Uterus (tissue), 4 donors: Measurements from ENCODE around the gene NXT2. TPM values are rescaled to one million over a fixed set of nuclear protein-coding genes. Genes with fewer than 3 reads are reported as not detected.
"Not testable (repeated sequence)": the region's sequence is repeated elsewhere in the genome, so short reads cannot be mapped to it uniquely, and the experiment has no call there.

ENCODE experiments used
- DNase-seq, 2 donors: peaks; one replicate each; pipeline ENCODE4 v3.0.0-alpha.2; 2019 to 2020
- H3K27ac ChIP-seq, 2 donors: fragments of 200-600 bp; sonication (generic); 1 replicate in 1 of 2; 2 replicates in 1 of 2; pipeline ENCODE4 v1.5.1; 2016 to 2018
- H3K27me3 ChIP-seq, 2 donors: fragments of 200-600 bp; sonication (generic); one replicate each; pipeline ENCODE4 v1.5.1; 2018 to 2019; ENCODE audit warnings: control low read depth in 1 of 2
- H3K36me3 ChIP-seq, 2 donors: fragments of 200-600 bp; sonication (generic); one replicate each; pipeline ENCODE4 v1.5.1; 2019; ENCODE audit warnings: control low read depth in 1 of 2
- H3K4me1 ChIP-seq, 2 donors: fragments of 200-600 bp; sonication (generic); one replicate each; pipeline ENCODE4 v1.5.1; 2018 to 2019; ENCODE audit warnings: control low read depth in 1 of 2
- H3K4me3 ChIP-seq, 2 donors: fragments of 200-600 bp; sonication (generic); 1 replicate in 1 of 2; 2 replicates in 1 of 2; pipeline ENCODE4 v1.5.1; 2018 to 2019; ENCODE audit warnings: mild to moderate bottlenecking in 1 of 2
- H3K9me3 ChIP-seq, 2 donors: fragments of 200-600 bp; sonication (generic); one replicate each; pipeline ENCODE4 v1.5.1; 2019; ENCODE audit warnings: control low read depth in 1 of 2
- POLR2A ChIP-seq, 2 donors: fragments of 450-650 bp; IDR thresholded peaks; one replicate each; pipeline ENCODE4 v1.6.1; 2016; ENCODE audit warnings: antibody characterized with exemption in 2 of 2, mild to moderate bottlenecking in 1 of 2, moderate library complexity in 1 of 2
- intact Hi-C: fragments of 100-400 bp; cut with DNase I; formaldehyde crosslinking; loops from one replicate; pipeline ENCODE4 v1.15.1; 2023; ENCODE audit warnings: low total_unique reads
- total RNA-seq, 4 donors: library from RNA; depleted of rRNA in 3 of 4; stranded (reverse); fragments of >200 nt in 3 of 4; gene quantifications; one replicate each; pipeline versions ENCODE4 v1.1.0 to v1.2.4, GENCODE V29; 2014 to 2023
- TF ChIP-seq, protein P1 (sequence below), 4 experiments: fragments of 200-600 bp in 2 of 4; fragments of 450-650 bp in 2 of 4; sonication (generic) in 2 of 4; IDR thresholded peaks; one replicate each; pipeline ENCODE4 v1.5.1; 2016 to 2019; ENCODE audit warnings: antibody characterized with exemption in 4 of 4, mild to moderate bottlenecking in 2 of 4, moderate library complexity in 1 of 4
- donor health status: DM: yes; HTN: yes; CAD: no.

Gene NXT2
- total RNA-seq, 4 donors from 2014 or later = 2.8 to 23.8 (median 9.4) TPM

DNA sequence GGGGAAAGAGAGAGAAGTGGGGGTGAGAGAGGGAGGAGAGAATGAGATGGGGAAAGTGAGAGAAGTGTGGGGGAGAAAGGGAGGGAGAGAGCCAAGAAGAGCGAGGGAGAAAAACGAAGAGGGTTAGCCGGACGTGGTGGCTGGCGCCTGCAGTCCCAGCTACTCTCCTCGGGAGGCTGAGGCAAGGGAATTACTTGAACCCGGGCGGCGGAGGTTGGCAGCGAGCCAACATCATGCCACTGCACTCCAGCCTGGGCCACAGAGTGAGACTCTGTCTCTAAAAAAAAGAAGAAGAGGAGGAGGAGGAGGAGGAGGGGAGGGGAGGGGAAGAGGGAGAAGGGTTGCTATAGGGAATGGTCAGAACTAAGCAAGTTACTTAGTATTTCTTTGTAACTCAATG is 1.7 kb upstream of the NXT2 start:
- Histone ChIP-seq H3K27ac (no peak overlapping the region), H3K9me3 (no peaks in the 10 kb centered on the region), H3K4me1 (no peaks in the 10 kb centered on the region), H3K4me3 (no peak overlapping the region), H3K27me3 (peaks cover 0 to 11% of the 10 kb centered on the region in 2 donors), H3K36me3 (no peaks in the 10 kb centered on the region)
- TF ChIP-seq, protein P1, sequence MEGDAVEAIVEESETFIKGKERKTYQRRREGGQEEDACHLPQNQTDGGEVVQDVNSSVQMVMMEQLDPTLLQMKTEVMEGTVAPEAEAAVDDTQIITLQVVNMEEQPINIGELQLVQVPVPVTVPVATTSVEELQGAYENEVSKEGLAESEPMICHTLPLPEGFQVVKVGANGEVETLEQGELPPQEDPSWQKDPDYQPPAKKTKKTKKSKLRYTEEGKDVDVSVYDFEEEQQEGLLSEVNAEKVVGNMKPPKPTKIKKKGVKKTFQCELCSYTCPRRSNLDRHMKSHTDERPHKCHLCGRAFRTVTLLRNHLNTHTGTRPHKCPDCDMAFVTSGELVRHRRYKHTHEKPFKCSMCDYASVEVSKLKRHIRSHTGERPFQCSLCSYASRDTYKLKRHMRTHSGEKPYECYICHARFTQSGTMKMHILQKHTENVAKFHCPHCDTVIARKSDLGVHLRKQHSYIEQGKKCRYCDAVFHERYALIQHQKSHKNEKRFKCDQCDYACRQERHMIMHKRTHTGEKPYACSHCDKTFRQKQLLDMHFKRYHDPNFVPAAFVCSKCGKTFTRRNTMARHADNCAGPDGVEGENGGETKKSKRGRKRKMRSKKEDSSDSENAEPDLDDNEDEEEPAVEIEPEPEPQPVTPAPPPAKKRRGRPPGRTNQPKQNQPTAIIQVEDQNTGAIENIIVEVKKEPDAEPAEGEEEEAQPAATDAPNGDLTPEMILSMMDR (IDR thresholded peaks at IDR 0.05) = no peak
- intact Hi-C loops = no loop called here
- no peak for DNase-seq

DNA sequence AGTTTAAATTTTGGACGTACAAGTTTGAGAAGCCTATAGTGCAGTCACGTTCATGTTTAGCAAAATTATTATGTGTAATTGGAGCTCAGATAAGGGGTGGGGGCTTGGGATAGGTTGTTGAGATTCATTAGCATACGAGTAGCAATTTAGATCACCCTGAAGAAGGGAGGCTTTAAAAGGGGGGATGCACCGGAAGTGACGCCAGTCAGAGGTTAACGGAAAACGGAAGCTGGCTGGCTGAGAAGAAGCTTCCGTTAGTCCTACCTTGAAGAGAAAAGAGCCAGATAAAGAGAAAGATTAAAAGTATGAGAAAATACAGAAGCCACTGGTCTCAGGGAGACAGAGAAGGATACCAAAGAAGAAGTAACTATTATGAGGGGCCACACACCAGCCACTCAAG is 1.1 kb upstream of the NXT2 start:
- H3K4me1 ChIP-seq = no peaks in the 10 kb centered on the region
- H3K27ac ChIP-seq = no peak overlapping the region
- intact Hi-C loops = no loop called here
- DNase-seq = no peak
- TF ChIP-seq POLR2A (IDR thresholded peaks at IDR 0.05) = no peak
- TF ChIP-seq, protein P1 (IDR thresholded peaks at IDR 0.05) = no peak
- peaks cover 0 to 8% of the 10 kb centered on the region in 2 donors for H3K27me3 ChIP-seq
- no peaks in the 10 kb centered on the region for H3K9me3 ChIP-seq
- H3K36me3 ChIP-seq = no peaks in the 10 kb centered on the region
- H3K4me3 ChIP-seq = no peak overlapping the region

DNA sequence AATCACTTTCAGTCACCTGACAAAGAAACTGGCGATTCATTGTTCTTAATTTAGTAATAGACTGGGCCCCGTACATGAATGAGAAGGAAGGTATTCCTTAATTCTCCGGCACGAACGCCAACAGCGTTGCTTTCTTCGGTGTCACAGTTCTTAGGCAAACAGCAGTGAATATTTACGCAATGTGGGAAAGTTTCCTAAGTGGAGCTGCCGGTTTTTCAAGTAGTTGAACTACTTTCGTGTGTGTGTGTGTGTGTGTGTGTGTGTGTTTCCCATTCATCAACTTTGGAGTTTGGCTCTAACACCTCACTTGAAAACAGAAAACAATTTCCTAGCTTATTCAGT is 651 bp downstream of the NXT2 start:
- Histone ChIP-seq H3K36me3 (no peaks in the 10 kb centered on the region), H3K27ac (peak overlapping the region; percentile 82 to 91), H3K9me3 (no peaks in the 10 kb centered on the region), H3K4me1 (no peaks in the 10 kb centered on the region), H3K27me3 (peaks cover 0 to 1% of the 10 kb centered on the region in 2 donors), H3K4me3 (peak overlapping the region; percentile 46 to 49)
- intact Hi-C loops = no loop called here
- DNase-seq = peak in 1 of 2 donors; percentile 51
- no peak for TF ChIP-seq POLR2A (IDR thresholded peaks at IDR 0.05)
- TF ChIP-seq, protein P1 (IDR thresholded peaks at IDR 0.05) = no peak

DNA sequence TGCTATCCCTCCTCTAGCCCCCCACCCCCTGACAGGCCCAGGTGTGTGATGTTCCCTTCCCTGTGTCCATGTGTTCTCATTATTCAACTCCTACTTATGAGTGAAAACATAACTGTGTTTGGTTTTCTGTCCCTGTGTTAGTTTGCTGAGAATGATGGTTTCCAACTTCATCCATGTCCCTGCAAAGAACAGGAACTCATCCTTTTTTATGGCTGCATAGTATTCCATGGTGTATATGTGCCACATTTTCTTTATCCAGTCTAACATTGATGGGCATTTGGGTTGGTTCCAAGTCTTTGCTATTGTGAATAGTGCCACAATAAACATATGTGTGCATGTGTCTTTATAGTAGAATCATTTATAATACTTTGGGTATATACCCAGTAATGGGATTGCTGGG is 2.4 kb downstream of the NXT2 start:
- H3K4me1 ChIP-seq, H3K36me3 ChIP-seq, intact Hi-C loops, H3K4me3 ChIP-seq, H3K27me3 ChIP-seq, DNase-seq, H3K27ac ChIP-seq, H3K9me3 ChIP-seq: not testable (repeated sequence)

DNA sequence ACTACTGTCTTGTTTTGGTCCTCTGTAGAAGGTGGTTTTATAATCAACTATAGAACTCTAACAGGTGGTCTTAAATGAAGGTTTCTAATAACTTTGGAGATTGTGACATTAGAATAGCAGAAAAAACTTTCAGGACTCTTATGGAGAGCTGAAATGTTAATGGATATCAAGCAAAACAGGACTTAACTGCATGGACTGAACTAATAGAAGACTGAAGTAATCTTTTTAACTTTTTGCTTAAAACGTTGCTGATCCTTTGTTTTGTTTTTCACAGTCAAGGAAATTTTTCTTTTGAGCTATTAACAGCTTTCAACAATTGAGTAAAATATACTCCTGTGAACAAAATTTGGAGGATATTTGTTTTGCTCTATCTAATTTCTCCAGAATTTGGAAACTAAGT is 17.2 kb downstream of the NXT2 start:
- TF ChIP-seq POLR2A (IDR thresholded peaks at IDR 0.05) = no peak
- TF ChIP-seq, protein P1 (IDR thresholded peaks at IDR 0.05) = no peak
- Histone ChIP-seq H3K27me3 (peaks cover 0 to 6% of the 10 kb centered on the region in 2 donors), H3K27ac (no peak overlapping the region), H3K4me3 (no peak overlapping the region), H3K9me3 (no peaks in the 10 kb centered on the region), H3K4me1 (no peaks in the 10 kb centered on the region), H3K36me3 (no peaks in the 10 kb centered on the region)
- DNase-seq = no peak
- intact Hi-C loops = no loop called here

DNA sequence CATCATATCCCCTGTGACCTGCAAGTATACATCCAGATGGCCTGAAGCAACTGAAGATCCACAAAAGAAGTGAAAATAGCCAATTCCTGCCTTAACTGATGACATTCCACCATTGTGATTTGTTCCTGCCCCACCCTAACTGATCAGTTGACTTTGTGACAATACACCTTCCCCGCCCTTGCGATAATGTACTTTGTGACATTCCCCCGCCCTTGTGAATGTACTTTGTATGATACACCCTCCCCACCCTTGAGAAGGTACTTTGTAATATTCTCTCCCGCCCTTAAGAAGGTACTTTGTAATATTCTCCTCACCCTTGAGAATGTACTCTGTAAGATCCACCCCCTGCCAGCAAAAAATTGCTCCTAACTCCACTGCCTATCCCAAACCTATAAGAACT is 39.4 kb downstream of the NXT2 start:
- H3K27ac ChIP-seq, H3K4me1 ChIP-seq, intact Hi-C loops, H3K36me3 ChIP-seq, H3K27me3 ChIP-seq, H3K9me3 ChIP-seq, DNase-seq, H3K4me3 ChIP-seq: not testable (repeated sequence)
